Spleen (tissue), 11 donors: ENCODE measurements around the gene LRPPRC. TPM values are rescaled to one million over a fixed set of nuclear protein-coding genes. Genes with fewer than 3 reads are reported as not detected.
"Not testable (repeated sequence)": the region's sequence is repeated elsewhere in the genome, so short reads cannot be mapped to it uniquely, and the experiment has no call there.

Experiments used
- DNase-seq: peaks from one replicate; pipeline ENCODE4 v3.0.0-alpha.2; 2020
- H3K27ac ChIP-seq, 8 donors: fragments of 200-600 bp; sonication (generic) in 7 of 8; 1 replicate in 4 of 8; 2 replicates in 4 of 8; pipeline versions ENCODE4 v1.5.0 to v1.8.0; 2016 to 2021; ENCODE audit warnings: inconsistent platforms in 4 of 8, mild to moderate bottlenecking in 4 of 8, moderate library complexity in 1 of 8
- H3K27me3 ChIP-seq, 7 donors: fragments of 200-600 bp; sonication (generic) in 6 of 7; replicated peaks in 1 of 7; 1 replicate in 4 of 7; 2 replicates in 3 of 7; pipeline versions ENCODE4 v1.5.0 to v1.8.0; 2016 to 2021; ENCODE audit warnings: inconsistent platforms in 3 of 7, mild to moderate bottlenecking in 1 of 7
- H3K36me3 ChIP-seq, 6 donors: fragments of 200-600 bp; sonication (generic) in 5 of 6; 1 replicate in 4 of 6; 2 replicates in 2 of 6; pipeline versions ENCODE4 v1.5.0 to v1.8.0; 2016 to 2021; ENCODE audit warnings: inconsistent platforms in 2 of 6
- H3K4me1 ChIP-seq, 6 donors: fragments of 200-600 bp; sonication (generic) in 5 of 6; 1 replicate in 3 of 6; 2 replicates in 3 of 6; pipeline versions ENCODE4 v1.5.0 to v1.8.0; 2016 to 2021; ENCODE audit warnings: inconsistent platforms in 3 of 6
- H3K4me3 ChIP-seq, 8 donors: fragments of 200-600 bp; sonication (generic) in 7 of 8; 1 replicate in 4 of 8; 2 replicates in 4 of 8; pipeline versions ENCODE4 v1.5.0 to v1.8.0; 2016 to 2021; ENCODE audit warnings: inconsistent platforms in 4 of 8, mild to moderate bottlenecking in 4 of 8, moderate library complexity in 2 of 8
- H3K9me3 ChIP-seq, 8 donors: fragments of 200-600 bp; sonication (generic) in 7 of 8; 1 replicate in 4 of 8; 2 replicates in 4 of 8; pipeline versions ENCODE4 v1.5.0 to v1.8.0; 2016 to 2021; ENCODE audit warnings: inconsistent platforms in 4 of 8
- CTCF ChIP-seq, 11 experiments: fragments of 200-600 bp in 7 of 11; fragments of 450-650 bp in 4 of 11; sonication (generic) in 4 of 11; IDR thresholded peaks in 8 of 11; conservative IDR thresholded peaks in 3 of 11; 1 replicate in 7 of 11; 2 replicates in 4 of 11; pipeline versions ENCODE4 v1.4.0 to v1.8.0; 2016 to 2021; ENCODE audit warnings: antibody characterized with exemption in 11 of 11, inconsistent platforms in 4 of 11, mild to moderate bottlenecking in 1 of 11
- POLR2A ChIP-seq, 3 donors: fragments of 450-650 bp; IDR thresholded peaks; one replicate each; pipeline ENCODE4 v1.5.1; 2017; ENCODE audit warnings: antibody characterized with exemption in 3 of 3, mild to moderate bottlenecking in 1 of 3
- POLR2AphosphoS5 ChIP-seq, 3 donors: sonication (generic); formaldehyde crosslinking; IDR thresholded peaks; one replicate each; pipeline ENCODE4 v1.5.1; 2017; ENCODE audit warnings: antibody characterized with exemption in 3 of 3
- WGBS, 5 donors: extraction: QIAGEN DNeasy Blood & Tissue Kit in 3 of 5; methylation state at CpG; one replicate each; pipeline versions ENCODE4 v1.1.5 to v1.1.7; 2013 to 2018; 5-methylcytosine and 5-hydroxymethylcytosine counted together
- intact Hi-C: fragments of 100-400 bp; cut with DNase I; formaldehyde crosslinking; loops from one replicate; pipeline ENCODE4 v1.15.0; 2023; ENCODE audit warnings: low total_unique reads
- polyA plus RNA-seq, 3 donors: library from polyadenylated mRNA; stranded (reverse); fragments of 200-250 nt; gene quantifications; one replicate each; pipeline ENCODE4 v1.2.1, GENCODE V29; 2013
- total RNA-seq, 7 donors: library from RNA; depleted of rRNA in 3 of 7; stranded (reverse); fragments of >200 nt in 3 of 7; fragmentation: NEBNext Ultra II Directional in 4 of 7; extraction: Animal tissue kit (Norgen Biotek cat#: 25700) in 4 of 7; gene quantifications; one replicate each; pipeline versions ENCODE4 v1.1.0 to v1.2.1, GENCODE V29; 2016 to 2021
- donor health status: healthy with polysubstance abuse.
- donor health status: DM: no; HTN: no; CAD: no; lungs with moderate emphysema.
- donor health status: DM: no; HTN: no; CAD: no.
- donor health status: Bipolar disorder and iron deficiency.
- donor health status: healthy.
- donor health status: DM: no; HTN: no; CAD: no.
- donor health status: DM: yes; HTN: yes; CAD: no.

The LRPPRC gene
- total and polyA plus RNA-seq, 10 donors, result 25.0 to 72.5 (median 57.1) TPM

- WGBS, 5 donors, result 89 to 97% (median 92%) methylated on average over 3 of the region's 3 CpGs
- intact Hi-C loops, result loop anchor here (10.0 kb wide), 1 partner anchor 914 kb away; no protein-coding TSS in a partner anchor
- TF ChIP-seq POLR2A (IDR thresholded peaks at IDR 0.05), result no peak
Measured at GRCh38 chr2:44040365-44040764, 44.6 kb upstream of the LRPPRC start.

GRCh38 chr2:44038277-44038676 lies 42.5 kb upstream of the LRPPRC start:
- H3K4me1 ChIP-seq, result no peaks in the 10 kb centered on the region
- no peak overlapping the region for H3K27ac ChIP-seq
- no peaks in the 10 kb centered on the region for H3K9me3 ChIP-seq
- 64 to 79% (median 71%) methylated on average over 6 of the region's 6 CpGs for WGBS, 5 donors
- no peak for DNase-seq
- TF ChIP-seq POLR2A (IDR thresholded peaks at IDR 0.05) (no peak), POLR2AphosphoS5 (IDR thresholded peaks at IDR 0.05) (no peak), CTCF (IDR thresholded peaks at IDR 0.05 in 8 of 11, conservative IDR thresholded peaks at IDR 0.05 in 3 of 11) (no peak)
- H3K4me3 ChIP-seq, result no peak overlapping the region
- intact Hi-C loops, result no loop called here
- no peaks in the 10 kb centered on the region for H3K36me3 ChIP-seq
- H3K27me3 ChIP-seq, result no peaks in the 10 kb centered on the region

More at GRCh38 chr2:44040365-44040764, 44.6 kb upstream of the LRPPRC start:
- no peaks in the 10 kb centered on the region for H3K9me3 ChIP-seq
- no peak overlapping the region for H3K27ac ChIP-seq
- no peaks in the 10 kb centered on the region for H3K36me3 ChIP-seq
- no peaks in the 10 kb centered on the region for H3K27me3 ChIP-seq
- DNase-seq, result no peak
- no peak overlapping the region for H3K4me3 ChIP-seq
- H3K4me1 ChIP-seq, result peaks cover 0 to 6% (median 6%) of the 10 kb centered on the region in 6 donors

- intact Hi-C loops, result no loop called here
Measured at GRCh38 chr2:44037221-44037620, 41.4 kb upstream of the LRPPRC start.

GRCh38 chr2:44033947-44034346 lies 38.2 kb upstream of the LRPPRC start:
- H3K9me3 ChIP-seq, result no peaks in the 10 kb centered on the region
- H3K27ac ChIP-seq, result no peak overlapping the region
- H3K4me3 ChIP-seq, result no peak overlapping the region
- TF ChIP-seq CTCF (IDR thresholded peaks at IDR 0.05 in 8 of 11, conservative IDR thresholded peaks at IDR 0.05 in 3 of 11), result no peak
- no peak for TF ChIP-seq POLR2AphosphoS5 (IDR thresholded peaks at IDR 0.05)
- no peak for TF ChIP-seq POLR2A (IDR thresholded peaks at IDR 0.05)
- intact Hi-C loops, result no loop called here
- no peak for DNase-seq
- H3K27me3 ChIP-seq, result no peaks in the 10 kb centered on the region
- H3K4me1 ChIP-seq, result no peaks in the 10 kb centered on the region
- H3K36me3 ChIP-seq, result no peaks in the 10 kb centered on the region

More at GRCh38 chr2:44037221-44037620, 41.4 kb upstream of the LRPPRC start:
- 81 to 92% (median 87%) methylated on average over 2 of the region's 2 CpGs for WGBS, 5 donors
- Histone ChIP-seq H3K4me3 (no peak overlapping the region), H3K4me1 (no peaks in the 10 kb centered on the region), H3K9me3 (no peaks in the 10 kb centered on the region), H3K27ac (no peak overlapping the region), H3K36me3 (no peaks in the 10 kb centered on the region), H3K27me3 (no peaks in the 10 kb centered on the region)
- DNase-seq, result no peak
- TF ChIP-seq POLR2A (IDR thresholded peaks at IDR 0.05) (no peak), CTCF (IDR thresholded peaks at IDR 0.05 in 8 of 11, conservative IDR thresholded peaks at IDR 0.05 in 3 of 11) (no peak), POLR2AphosphoS5 (IDR thresholded peaks at IDR 0.05) (no peak)

- 73 to 83% (median 80%) methylated on average over 4 of the region's 4 CpGs for WGBS, 5 donors
Measured at GRCh38 chr2:44027076-44027475, 31.3 kb upstream of the LRPPRC start.

More at GRCh38 chr2:44027076-44027475, 31.3 kb upstream of the LRPPRC start:
- H3K9me3 ChIP-seq, H3K4me1 ChIP-seq, H3K36me3 ChIP-seq, H3K27ac ChIP-seq, H3K4me3 ChIP-seq, intact Hi-C loops, DNase-seq, H3K27me3 ChIP-seq: not testable (repeated sequence)
